Stimulated activated CD8-positive, alpha-beta memory T cell treated with anti-CD3 and anti-CD28 coated beads, Interleukin-12 subunit alpha, Interleukin-12 subunit beta, amount 100 ng/mL, for 1 hour (primary cell): ENCODE measurements around the gene INSIG2.

ENCODE experiments used
- DNase-seq: peaks from one replicate; pipeline ENCODE4 v3.0.0-alpha.2; 2020; ENCODE audit warnings: low read depth

Gene INSIG2

DNA sequence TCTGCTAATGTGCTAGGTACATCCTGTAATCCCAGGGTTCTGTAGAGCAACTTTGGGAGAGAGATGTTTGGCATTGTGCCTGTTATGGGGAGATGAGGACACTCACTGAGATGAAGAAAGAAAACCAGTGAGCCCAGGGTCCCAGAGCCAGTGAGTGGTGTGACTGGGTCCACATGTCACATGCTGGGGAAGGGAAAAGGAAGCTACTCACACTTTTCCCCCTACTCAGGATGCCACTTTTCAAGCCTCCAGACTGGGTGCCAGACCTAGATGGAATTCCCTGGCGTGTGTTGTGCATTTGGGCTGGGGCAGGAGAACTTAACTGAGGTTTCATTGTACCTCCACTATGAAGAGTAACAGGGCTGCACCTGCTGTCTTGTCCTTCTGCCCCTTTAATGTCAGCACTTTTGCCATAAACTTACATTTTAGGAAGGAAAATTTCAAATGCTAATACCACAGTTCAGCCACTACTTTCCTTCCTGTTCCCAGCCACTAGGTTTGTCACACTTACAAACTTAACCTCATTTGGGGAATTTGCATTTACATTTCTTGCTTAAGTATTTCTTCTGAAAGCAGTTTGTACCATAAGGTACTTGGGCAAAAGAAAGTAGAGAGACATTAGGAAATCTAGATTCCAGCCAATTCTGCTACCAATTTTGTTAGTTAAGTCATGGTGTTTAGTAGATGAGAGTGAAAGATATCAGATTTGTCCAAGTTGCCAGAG, 10.2 kb downstream of the INSIG2 start:
- no peak for DNase-seq

DNA sequence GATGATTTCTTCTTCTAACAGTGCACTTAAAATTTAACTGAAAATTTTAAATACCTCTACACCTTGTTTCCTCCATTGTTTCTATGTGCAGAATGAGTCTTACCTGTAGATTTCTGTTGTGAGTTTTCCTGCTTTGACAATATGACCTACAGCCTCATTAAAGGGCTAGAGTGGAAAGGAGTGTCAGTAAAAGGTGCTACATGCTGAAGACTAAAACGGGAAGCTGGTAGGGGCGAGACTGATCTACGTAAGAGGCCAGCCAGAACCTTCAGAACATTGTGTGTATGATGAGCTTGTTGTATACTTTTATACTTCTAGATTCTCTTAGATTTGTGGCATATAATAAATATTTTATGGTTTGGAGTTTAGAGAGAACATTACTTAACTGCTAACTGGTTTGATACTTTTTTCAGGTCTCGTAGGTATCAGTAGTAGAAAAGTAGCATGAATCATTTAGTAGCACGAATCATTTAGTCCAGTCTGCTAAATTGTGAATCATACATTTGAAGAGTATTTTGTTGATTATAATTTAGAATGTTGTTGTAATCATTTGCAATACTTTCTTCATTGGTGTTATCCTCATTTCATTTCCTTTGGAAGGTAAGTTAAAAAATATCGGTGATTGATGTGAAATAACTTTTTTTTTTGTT, 14.3 kb downstream of the INSIG2 start:
- no peak for DNase-seq

- DNase-seq = no peak
Observed at GRCh38 chr2:118103951-118104940, 16.0 kb downstream of the INSIG2 start.

DNA sequence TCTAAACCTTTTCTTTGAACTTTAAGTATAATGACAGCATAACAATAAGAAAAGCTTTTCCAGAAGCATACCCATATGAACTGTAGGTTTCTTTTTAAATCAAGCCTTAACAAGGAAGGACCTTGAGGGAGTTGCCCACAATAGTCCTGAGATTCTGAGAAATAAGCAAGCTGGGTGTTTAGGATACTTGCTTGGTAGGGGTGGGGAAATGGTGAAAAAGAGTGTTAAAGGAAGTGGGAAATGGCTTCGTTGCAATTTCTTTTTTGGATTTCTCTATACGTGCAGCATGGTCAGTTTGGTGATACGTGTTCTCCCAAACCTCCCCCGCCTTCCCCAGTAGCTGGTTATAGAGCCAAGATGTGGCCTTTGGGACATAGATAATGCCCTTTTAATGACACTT, 17.2 kb downstream of the INSIG2 start:
- no peak for DNase-seq

DNA sequence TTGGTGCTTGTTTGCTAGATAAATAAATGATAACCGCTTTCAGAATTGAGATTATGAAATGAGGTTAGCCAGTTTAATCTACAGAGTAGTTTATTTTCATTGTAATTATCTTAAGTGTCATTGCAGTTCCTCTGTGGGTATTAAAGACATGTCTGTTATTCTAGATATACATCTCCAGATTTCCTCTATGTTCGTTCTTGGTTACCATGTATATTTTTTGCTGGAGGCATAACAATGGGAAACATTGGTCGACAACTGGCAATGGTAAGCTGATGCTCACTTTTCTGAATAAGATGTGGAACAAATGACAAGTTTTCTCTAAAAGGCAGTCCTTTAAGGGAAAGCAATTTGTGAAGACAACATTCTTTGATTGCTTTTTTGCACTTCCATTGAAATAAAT, 18.7 kb downstream of the INSIG2 start:
- no peak for DNase-seq

- DNase-seq = no peak
Observed at GRCh38 chr2:118110310-118110709, 22.0 kb downstream of the INSIG2 start.

DNA sequence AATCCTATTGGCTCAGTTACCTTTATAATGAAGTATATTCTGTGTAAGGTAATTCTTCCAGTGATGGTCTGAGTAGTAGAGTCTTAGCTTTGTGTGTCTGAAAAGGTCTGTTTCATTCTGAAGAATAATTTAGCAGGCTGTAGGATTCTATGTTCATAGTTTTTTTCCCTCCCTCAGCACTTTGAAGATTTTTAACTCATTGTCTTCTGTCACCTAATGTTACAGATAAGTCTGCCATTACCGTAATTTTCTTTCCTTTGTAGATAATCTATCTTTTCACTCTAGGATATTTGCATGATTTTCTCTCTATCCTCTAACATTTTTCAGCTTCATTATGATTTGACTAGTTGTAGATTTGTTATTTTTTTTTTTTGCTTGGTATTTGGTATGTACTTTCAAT, 22.7 kb downstream of the INSIG2 start:
- no peak for DNase-seq

DNA sequence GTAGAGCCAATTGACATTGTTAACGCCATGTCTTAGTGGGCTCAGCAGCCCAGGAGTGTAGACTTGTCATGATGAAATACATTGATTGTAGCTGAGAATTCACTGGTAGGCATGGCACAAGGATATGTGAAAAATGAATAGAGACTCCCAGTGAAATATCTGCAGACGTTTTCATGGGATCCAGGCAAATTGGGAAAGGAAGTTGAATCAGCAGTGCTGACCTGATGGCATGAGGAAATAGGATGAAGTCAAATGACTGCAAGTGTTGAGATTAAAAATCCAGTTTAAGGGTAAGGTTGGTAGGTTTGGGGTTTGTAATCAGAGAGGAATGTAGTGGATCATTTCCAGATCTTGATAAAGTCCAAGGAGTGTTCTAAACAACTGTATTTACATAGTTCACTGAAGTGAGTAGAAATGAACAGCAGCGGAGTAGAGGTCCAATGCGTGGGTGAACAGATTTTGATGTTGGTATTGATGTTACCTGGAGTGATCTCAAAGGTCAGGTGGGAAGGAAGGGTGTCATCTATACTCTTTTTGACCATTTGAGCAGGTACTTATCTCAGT, 24.6 kb downstream of the INSIG2 start:
- DNase-seq = no peak

GRCh38 chr2:118114863-118115262, 26.6 kb downstream of the INSIG2 start:
- DNase-seq = no peak

- DNase-seq = no peak
Observed at GRCh38 chr2:118115761-118116160, 27.5 kb downstream of the INSIG2 start.

DNA sequence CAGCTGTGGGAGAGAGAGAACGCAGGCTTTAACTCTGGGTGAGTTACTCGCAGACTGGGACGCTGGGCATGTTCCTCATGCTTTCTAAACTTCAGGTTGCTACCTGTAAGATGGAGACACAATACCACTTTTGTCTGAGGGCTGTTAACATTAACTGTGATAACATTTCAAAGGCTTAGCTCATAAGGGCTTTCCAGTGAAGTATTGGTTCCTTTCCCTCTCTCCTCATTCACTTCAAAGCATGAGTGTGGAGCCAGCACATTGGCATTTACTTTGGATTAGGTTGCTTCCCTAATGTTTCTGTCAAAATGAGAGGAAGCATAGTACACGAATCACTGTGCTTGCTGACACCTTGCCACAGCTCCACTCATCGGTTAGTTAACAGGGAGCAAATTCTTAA, 30.2 kb downstream of the INSIG2 start:
- no peak for DNase-seq

DNA sequence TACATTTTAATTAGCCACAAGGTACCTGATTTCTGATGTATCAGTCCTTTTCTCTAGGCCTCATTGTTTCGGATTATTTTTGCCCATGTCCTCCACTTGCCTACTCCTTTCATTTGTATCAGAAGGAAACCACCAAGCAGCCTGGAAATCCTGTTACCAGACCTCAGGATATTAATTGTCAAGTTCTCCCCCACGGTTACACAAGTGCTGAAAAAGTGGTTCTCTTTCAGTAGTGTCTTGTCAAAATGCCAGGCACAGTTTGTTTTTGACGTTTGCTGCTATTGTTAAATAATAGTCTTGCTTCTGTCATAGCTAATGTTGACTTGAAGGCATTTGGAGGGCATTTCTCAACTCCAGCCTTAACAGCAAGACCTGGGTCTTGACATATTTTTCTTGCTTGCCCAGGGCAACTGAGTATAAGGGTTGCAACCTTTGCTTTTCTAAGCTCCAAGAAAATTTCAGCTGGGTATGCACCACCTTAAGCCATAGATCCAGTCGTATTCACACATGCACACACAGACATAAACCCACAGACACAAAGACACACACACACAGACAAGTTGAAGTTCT, 31.0 kb downstream of the INSIG2 start:
- no peak for DNase-seq

DNA sequence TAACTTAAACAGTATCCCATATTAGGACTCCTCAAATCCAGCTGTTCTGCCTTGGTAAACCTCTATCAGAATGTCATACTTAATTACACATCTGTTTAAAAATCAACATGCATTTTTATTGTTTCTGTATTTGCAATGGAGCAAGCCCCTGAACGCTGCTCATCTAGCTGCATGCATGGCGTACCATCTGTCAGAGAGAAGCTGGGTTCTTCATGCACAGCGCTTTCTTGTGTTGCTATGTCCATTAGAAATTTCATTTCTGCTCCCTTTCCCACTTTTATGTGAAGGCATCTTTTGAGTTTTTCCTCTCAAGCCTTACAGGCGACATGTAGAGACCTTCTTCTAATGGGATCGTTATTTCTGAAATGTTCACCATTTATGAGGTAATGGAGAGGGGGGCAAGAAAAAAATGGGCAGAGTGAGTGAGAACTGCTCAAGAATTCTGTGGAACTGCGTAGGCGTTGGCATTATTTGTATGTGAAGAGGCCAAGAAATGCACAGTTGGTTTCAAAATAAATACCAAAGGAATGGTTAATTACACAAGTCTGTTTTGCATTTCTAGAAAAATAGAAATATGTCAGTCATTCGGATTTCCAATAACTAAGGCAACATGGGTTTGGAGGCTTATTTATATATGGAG, 31.6 kb downstream of the INSIG2 start:
- no peak for DNase-seq

- no peak for DNase-seq
Observed at GRCh38 chr2:118120401-118120780, 32.1 kb downstream of the INSIG2 start.

- DNase-seq = no peak
Observed at GRCh38 chr2:118121101-118121500, 32.8 kb downstream of the INSIG2 start.

GRCh38 chr2:118121986-118122524, 33.8 kb downstream of the INSIG2 start:
- no peak for DNase-seq

GRCh38 chr2:118122594-118123281, 34.5 kb downstream of the INSIG2 start:
- no peak for DNase-seq

DNA sequence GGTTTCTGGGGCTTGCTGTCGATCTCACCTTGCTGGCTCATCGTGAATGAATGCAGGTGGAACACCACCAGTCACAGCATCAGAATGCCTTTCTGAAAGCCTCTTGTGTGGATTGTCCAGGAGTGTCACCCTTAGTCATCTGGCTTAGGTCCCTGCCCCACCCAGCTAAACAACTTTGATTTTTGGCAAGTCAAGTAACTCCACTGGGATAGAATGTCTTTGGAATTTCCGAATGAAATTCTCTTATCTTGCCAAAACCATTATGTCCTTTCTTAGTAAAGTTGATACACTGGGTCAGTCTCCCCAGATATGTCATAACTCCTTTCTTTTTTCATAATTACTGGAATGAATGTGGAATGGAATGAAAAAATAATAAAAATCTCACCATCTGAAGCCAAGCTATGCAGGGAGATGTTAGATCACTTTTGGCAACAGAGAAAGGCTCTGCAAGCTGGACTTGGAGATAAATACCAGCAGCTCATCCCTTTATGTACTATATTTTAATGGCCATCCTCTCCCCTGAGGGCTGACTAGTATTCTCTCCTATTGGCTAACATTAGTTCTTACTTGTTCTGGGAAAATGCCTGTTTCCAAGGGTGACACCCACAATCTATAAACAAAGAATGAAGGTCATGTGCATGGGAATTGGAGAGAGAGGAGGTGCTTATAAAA, 35.4 kb downstream of the INSIG2 start:
- no peak for DNase-seq

GRCh38 chr2:118124288-118124891, 36.1 kb downstream of the INSIG2 start:
- DNase-seq = no peak

DNA sequence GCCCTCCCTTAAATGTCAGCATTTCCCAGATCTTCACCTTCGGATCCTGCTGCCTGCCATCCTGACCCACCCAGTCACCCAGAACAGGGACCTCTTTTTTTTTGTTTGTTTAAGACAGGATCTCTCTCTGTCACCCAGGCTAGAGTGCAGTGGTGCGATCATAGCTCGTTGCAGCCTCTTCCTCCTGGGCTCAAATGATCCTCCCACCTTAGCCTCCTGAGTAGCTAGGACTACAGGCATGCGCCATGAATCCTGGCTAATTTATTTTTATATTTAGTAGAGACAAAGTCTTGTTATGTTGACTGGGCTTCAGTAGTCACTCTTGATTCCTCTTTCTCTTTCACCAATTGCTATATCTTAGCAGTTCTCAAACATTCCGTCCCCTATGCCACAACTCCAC, 39.0 kb downstream of the INSIG2 start:
- no peak for DNase-seq
